HepG2 (cell line): Measurements from ENCODE around the gene MAPK12. TPM values are rescaled to one million over a fixed set of nuclear protein-coding genes. Genes with fewer than 3 reads are reported as not detected.

Source experiments
- KDM6A ChIP-seq: IDR thresholded peaks from 2 replicates; pipeline ENCODE4 v1.6.1; 2016; ENCODE audit warnings: low read depth
- MIER3 ChIP-seq: IDR thresholded peaks from 2 replicates; pipeline ENCODE4 v1.6.1; 2016; ENCODE audit warnings: missing compliant biosample characterization, borderline replicate concordance
- NONO ChIP-seq, 2 experiments: fragments of 450-650 bp in 1 of 2; sonication (generic) in 1 of 2; formaldehyde crosslinking in 1 of 2; IDR thresholded peaks in 1 of 2; conservative IDR thresholded peaks in 1 of 2; 2 replicates each; pipeline versions ENCODE4 v1.6.1 to v1.8.0; 2017 to 2022; ENCODE audit warnings: mild to moderate bottlenecking in 1 of 2, missing genetic modification reagents in 1 of 2, moderate library complexity in 1 of 2
- POGZ ChIP-seq: sonication (generic); formaldehyde crosslinking; IDR thresholded peaks from 2 replicates; pipeline ENCODE4 v1.4.0; 2020; ENCODE audit warnings: mild to moderate bottlenecking, missing genetic modification reagents
- TAF1 ChIP-seq: sonication (generic); formaldehyde crosslinking; IDR thresholded peaks from 2 replicates; pipeline ENCODE4 v1.4.0; 2020; ENCODE audit warnings: missing genetic modification reagents
- ZBTB42 ChIP-seq: sonication (generic); formaldehyde crosslinking; IDR thresholded peaks from 2 replicates; pipeline ENCODE4 v1.5.0; 2020; ENCODE audit warnings: mild to moderate bottlenecking, missing genetic modification reagents
- ZMAT3 ChIP-seq: sonication (generic); formaldehyde crosslinking; conservative IDR thresholded peaks from 2 replicates; pipeline ENCODE4 v1.7.0; 2021; ENCODE audit warnings: missing genetic modification reagents
- ZNF251 ChIP-seq: sonication (generic); formaldehyde crosslinking; IDR thresholded peaks from 2 replicates; pipeline ENCODE4 v1.9.0; 2021; ENCODE audit warnings: mild to moderate bottlenecking, missing genetic modification reagents
- ZNF33B ChIP-seq: sonication (generic); formaldehyde crosslinking; IDR thresholded peaks from 2 replicates; pipeline ENCODE4 v1.5.1; 2020; ENCODE audit warnings: mild to moderate bottlenecking, missing genetic modification reagents
- ZNF839 ChIP-seq: sonication (generic); formaldehyde crosslinking; IDR thresholded peaks from 2 replicates; pipeline ENCODE4 v1.4.0; 2020; ENCODE audit warnings: missing genetic modification reagents, mild to moderate bottlenecking, borderline replicate concordance
- polyA plus RNA-seq, 8 experiments: library from polyadenylated mRNA; depleted of rRNA in 3 of 8; stranded (reverse) in 7 of 8; unstranded in 1 of 8; fragments of >200 nt; fragmentation: Illumina TruSeq in 4 of 8; extraction: Trizol in 4 of 8; gene quantifications; 2 replicates each; pipeline versions ENCODE4 v1.2.1 to v1.2.3, GENCODE V29; 2011 to 2016; ENCODE audit warnings: low read depth in 4 of 8, missing spikeins in 1 of 8, mixed read lengths in 1 of 8; ENCODE audit not compliant: insufficient read depth in 1 of 8
- total RNA-seq, 5 experiments: library from RNA; depleted of rRNA; stranded (reverse); fragments of >200 nt; fragmentation: Illumina TruSeq; extraction: Trizol; gene quantifications; 2 replicates each; pipeline ENCODE4 v1.2.3, GENCODE V29; 2016; ENCODE audit warnings: low read depth in 1 of 5
- TF ChIP-seq, protein P1 (sequence below): sonication (generic); formaldehyde crosslinking; conservative IDR thresholded peaks from 2 replicates; pipeline ENCODE4 v1.8.0; 2022; ENCODE audit warnings: mild to moderate bottlenecking, moderate library complexity, missing genetic modification reagents
- TF ChIP-seq, protein P2 (sequence below): sonication (generic); formaldehyde crosslinking; IDR thresholded peaks from 2 replicates; pipeline ENCODE4 v1.4.0; 2020; ENCODE audit warnings: missing genetic modification reagents
- TF ChIP-seq, protein P3 (sequence below): sonication (generic); formaldehyde crosslinking; IDR thresholded peaks from 2 replicates; pipeline ENCODE4 v1.4.0; 2020; ENCODE audit warnings: missing genetic modification reagents, borderline replicate concordance
- TF ChIP-seq, protein P4 (sequence below): sonication (generic); formaldehyde crosslinking; IDR thresholded peaks from 2 replicates; pipeline ENCODE4 v1.4.0; 2020; ENCODE audit warnings: missing genetic modification reagents
- TF ChIP-seq, protein P5 (sequence below): IDR thresholded peaks from 2 replicates; pipeline ENCODE4 v1.6.1; 2018; ENCODE audit warnings: missing genetic modification reagents, mild to moderate bottlenecking, missing compliant biosample characterization
- TF ChIP-seq, protein P6 (sequence below): sonication (generic); formaldehyde crosslinking; IDR thresholded peaks from 2 replicates; pipeline ENCODE4 v1.4.0; 2020; ENCODE audit warnings: missing genetic modification reagents

Gene MAPK12
- total and polyA plus RNA-seq, 2 of the 13 experiments (the other 11 are each of a cell fraction or from before 2014, with no cell fraction given) = 22.2 to 23.3 TPM

DNA sequence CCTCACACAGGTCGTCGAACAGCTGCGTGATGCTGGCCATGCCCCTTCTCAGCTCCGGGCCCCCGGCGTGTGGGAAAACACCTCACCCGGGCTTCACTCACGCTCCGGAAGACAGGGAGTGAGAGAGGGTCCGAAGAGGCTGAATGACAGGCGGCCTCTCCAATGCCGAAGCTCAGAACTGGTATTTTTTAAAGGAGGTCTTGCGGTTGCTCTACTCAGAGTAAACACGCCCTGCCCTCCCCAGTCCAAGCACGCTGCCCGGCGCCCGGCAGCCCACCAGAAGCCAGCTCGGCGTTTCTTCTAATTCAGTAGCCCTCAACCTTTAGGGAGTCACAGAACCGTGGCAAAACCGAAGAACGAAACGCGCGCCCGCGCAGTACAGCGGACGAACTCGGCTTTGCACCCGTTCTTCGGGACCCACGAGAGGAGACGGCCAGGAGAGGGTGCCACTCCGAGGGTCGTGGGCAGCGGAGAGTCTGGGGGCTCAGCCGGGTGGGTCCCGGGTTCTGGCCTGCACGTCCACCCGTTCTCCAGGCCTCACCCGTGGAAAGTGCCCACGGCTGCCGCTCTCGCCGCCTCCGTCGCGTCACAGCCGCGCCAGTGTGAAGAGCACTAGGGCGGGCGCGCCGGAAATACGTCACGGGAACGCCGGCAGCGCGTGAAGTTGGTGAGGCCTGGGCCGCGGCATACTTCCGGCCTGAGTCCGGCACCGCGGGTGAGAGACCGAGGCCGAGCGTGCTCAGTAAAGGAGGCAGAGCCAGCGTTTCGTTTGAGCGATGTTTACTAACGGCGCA, 16.9 kb downstream of the MAPK12 start, which contains the start of gene TUBGCP6 (continued):
- TF ChIP-seq, protein P1, sequence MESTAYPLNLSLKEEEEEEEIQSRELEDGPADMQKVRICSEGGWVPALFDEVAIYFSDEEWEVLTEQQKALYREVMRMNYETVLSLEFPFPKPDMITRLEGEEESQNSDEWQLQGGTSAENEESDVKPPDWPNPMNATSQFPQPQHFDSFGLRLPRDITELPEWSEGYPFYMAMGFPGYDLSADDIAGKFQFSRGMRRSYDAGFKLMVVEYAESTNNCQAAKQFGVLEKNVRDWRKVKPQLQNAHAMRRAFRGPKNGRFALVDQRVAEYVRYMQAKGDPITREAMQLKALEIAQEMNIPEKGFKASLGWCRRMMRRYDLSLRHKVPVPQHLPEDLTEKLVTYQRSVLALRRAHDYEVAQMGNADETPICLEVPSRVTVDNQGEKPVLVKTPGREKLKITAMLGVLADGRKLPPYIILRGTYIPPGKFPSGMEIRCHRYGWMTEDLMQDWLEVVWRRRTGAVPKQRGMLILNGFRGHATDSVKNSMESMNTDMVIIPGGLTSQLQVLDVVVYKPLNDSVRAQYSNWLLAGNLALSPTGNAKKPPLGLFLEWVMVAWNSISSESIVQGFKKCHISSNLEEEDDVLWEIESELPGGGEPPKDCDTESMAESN (CRISPR knock-in tag) = peak; percentile 72
- peak; percentile 78; the same call in 1 of the 2 replicates for TF ChIP-seq ZNF33B (CRISPR knock-in tag)
- TF ChIP-seq NONO (IDR thresholded peaks at IDR 0.05) = no peak
- TF ChIP-seq NONO (CRISPR knock-in tag; conservative IDR thresholded peaks at IDR 0.05) = peak; percentile 87; the same call in 1 of the 2 replicates
- TF ChIP-seq ZBTB42 (CRISPR knock-in tag) = no peak
- TF ChIP-seq, protein P2, sequence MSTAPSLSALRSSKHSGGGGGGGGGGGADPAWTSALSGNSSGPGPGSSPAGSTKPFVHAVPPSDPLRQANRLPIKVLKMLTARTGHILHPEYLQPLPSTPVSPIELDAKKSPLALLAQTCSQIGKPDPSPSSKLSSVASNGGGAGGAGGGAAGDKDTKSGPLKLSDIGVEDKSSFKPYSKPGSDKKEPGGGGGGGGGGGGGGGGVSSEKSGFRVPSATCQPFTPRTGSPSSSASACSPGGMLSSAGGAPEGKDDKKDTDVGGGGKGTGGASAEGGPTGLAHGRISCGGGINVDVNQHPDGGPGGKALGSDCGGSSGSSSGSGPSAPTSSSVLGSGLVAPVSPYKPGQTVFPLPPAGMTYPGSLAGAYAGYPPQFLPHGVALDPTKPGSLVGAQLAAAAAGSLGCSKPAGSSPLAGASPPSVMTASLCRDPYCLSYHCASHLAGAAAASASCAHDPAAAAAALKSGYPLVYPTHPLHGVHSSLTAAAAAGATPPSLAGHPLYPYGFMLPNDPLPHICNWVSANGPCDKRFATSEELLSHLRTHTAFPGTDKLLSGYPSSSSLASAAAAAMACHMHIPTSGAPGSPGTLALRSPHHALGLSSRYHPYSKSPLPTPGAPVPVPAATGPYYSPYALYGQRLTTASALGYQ (CRISPR knock-in tag) = peak; percentile 38
- TF ChIP-seq, protein P3, sequence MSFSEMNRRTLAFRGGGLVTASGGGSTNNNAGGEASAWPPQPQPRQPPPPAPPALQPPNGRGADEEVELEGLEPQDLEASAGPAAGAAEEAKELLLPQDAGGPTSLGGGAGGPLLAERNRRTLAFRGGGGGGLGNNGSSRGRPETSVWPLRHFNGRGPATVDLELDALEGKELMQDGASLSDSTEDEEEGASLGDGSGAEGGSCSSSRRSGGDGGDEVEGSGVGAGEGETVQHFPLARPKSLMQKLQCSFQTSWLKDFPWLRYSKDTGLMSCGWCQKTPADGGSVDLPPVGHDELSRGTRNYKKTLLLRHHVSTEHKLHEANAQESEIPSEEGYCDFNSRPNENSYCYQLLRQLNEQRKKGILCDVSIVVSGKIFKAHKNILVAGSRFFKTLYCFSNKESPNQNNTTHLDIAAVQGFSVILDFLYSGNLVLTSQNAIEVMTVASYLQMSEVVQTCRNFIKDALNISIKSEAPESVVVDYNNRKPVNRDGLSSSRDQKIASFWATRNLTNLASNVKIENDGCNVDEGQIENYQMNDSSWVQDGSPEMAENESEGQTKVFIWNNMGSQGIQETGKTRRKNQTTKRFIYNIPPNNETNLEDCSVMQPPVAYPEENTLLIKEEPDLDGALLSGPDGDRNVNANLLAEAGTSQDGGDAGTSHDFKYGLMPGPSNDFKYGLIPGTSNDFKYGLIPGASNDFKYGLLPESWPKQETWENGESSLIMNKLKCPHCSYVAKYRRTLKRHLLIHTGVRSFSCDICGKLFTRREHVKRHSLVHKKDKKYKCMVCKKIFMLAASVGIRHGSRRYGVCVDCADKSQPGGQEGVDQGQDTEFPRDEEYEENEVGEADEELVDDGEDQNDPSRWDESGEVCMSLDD = peak; percentile 61; the same call in 1 of the 2 replicates
- TF ChIP-seq ZNF839 (CRISPR knock-in tag) = 0 out of 2 replicates have a peak, but pooled peaks have one; percentile 59
- TF ChIP-seq, protein P4, sequence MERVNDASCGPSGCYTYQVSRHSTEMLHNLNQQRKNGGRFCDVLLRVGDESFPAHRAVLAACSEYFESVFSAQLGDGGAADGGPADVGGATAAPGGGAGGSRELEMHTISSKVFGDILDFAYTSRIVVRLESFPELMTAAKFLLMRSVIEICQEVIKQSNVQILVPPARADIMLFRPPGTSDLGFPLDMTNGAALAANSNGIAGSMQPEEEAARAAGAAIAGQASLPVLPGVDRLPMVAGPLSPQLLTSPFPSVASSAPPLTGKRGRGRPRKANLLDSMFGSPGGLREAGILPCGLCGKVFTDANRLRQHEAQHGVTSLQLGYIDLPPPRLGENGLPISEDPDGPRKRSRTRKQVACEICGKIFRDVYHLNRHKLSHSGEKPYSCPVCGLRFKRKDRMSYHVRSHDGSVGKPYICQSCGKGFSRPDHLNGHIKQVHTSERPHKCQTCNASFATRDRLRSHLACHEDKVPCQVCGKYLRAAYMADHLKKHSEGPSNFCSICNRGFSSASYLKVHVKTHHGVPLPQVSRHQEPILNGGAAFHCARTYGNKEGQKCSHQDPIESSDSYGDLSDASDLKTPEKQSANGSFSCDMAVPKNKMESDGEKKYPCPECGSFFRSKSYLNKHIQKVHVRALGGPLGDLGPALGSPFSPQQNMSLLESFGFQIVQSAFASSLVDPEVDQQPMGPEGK (CRISPR knock-in tag) = peak; percentile 24; the same call in 1 of the 2 replicates
- TF ChIP-seq ZMAT3 = peak; percentile 98
- TF ChIP-seq TAF1 = peak; percentile 64
- TF ChIP-seq, protein P5, sequence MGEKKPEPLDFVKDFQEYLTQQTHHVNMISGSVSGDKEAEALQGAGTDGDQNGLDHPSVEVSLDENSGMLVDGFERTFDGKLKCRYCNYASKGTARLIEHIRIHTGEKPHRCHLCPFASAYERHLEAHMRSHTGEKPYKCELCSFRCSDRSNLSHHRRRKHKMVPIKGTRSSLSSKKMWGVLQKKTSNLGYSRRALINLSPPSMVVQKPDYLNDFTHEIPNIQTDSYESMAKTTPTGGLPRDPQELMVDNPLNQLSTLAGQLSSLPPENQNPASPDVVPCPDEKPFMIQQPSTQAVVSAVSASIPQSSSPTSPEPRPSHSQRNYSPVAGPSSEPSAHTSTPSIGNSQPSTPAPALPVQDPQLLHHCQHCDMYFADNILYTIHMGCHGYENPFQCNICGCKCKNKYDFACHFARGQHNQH (CRISPR knock-in tag) = peak; percentile 67; the same call in 1 of the 2 replicates
- peak; percentile 77 for TF ChIP-seq POGZ
- TF ChIP-seq KDM6A (CRISPR knock-in tag) = no peak
- TF ChIP-seq MIER3 (CRISPR knock-in tag) = peak; percentile 96
- TF ChIP-seq, protein P6, sequence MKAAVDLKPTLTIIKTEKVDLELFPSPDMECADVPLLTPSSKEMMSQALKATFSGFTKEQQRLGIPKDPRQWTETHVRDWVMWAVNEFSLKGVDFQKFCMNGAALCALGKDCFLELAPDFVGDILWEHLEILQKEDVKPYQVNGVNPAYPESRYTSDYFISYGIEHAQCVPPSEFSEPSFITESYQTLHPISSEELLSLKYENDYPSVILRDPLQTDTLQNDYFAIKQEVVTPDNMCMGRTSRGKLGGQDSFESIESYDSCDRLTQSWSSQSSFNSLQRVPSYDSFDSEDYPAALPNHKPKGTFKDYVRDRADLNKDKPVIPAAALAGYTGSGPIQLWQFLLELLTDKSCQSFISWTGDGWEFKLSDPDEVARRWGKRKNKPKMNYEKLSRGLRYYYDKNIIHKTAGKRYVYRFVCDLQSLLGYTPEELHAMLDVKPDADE (CRISPR knock-in tag) = peak; percentile 64; the same call in 1 of the 2 replicates
- TF ChIP-seq ZNF251 (CRISPR knock-in tag) = peak; percentile 73; the same call in 1 of the 2 replicates
